ENCODE data around the gene PRM3. TPM values are rescaled to one million over a fixed set of nuclear protein-coding genes. Genes with fewer than 3 reads are reported as not detected.

PRM3 gene
- total RNA-seq, 1 donor: not detected

DNA sequence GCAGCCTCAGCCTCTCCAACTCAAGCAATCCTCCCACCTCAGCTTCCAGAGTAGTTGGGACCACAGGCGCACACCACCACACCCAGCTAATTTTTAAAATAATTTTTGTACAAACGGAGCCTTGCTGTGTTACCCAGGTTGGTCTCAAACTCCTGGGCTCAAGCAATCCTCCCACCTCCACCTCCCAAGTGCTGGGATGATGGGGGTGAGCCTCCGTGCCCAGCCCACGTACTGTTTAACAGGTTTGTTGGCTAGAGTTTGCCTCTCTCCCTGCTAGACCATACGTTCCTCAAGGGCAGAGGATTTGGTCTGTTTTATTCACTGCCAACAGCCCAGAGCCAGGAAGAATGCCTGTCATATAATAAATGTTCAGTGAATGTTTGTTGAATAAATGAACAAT lies 44.0 kb downstream of the PRM3 start:
- no peaks in the 10 kb centered on the region for H3K4me1 ChIP-seq (ENCODE audit: insufficient read depth, low read length)
- H3K27me3 ChIP-seq (ENCODE audit: insufficient read depth, low read length): no peaks in the 10 kb centered on the region
- no peaks in the 10 kb centered on the region for H3K79me2 ChIP-seq (ENCODE audit: insufficient read depth, low read length)
- H3K36me3 ChIP-seq (ENCODE audit: insufficient read depth, low read length): no peaks in the 10 kb centered on the region
- no peak overlapping the region for H3K27ac ChIP-seq (ENCODE audit: low read depth, low read length)
- H4K20me1 ChIP-seq (ENCODE audit: insufficient read depth, low read length): no peaks in the 10 kb centered on the region
- H3K4me2 ChIP-seq (ENCODE audit: insufficient read depth, low read length): no peak overlapping the region
- DNase-seq (ENCODE audit: insufficient read length, low spot score, missing footprints): no peak
- no peak overlapping the region for H2AFZ ChIP-seq (ENCODE audit: low read length)
- H3K9me3 ChIP-seq (ENCODE audit: low read depth, low read length): no peaks in the 10 kb centered on the region
- TF ChIP-seq, protein P1, sequence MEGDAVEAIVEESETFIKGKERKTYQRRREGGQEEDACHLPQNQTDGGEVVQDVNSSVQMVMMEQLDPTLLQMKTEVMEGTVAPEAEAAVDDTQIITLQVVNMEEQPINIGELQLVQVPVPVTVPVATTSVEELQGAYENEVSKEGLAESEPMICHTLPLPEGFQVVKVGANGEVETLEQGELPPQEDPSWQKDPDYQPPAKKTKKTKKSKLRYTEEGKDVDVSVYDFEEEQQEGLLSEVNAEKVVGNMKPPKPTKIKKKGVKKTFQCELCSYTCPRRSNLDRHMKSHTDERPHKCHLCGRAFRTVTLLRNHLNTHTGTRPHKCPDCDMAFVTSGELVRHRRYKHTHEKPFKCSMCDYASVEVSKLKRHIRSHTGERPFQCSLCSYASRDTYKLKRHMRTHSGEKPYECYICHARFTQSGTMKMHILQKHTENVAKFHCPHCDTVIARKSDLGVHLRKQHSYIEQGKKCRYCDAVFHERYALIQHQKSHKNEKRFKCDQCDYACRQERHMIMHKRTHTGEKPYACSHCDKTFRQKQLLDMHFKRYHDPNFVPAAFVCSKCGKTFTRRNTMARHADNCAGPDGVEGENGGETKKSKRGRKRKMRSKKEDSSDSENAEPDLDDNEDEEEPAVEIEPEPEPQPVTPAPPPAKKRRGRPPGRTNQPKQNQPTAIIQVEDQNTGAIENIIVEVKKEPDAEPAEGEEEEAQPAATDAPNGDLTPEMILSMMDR (IDR thresholded peaks at IDR 0.05; ENCODE audit: extremely low read depth, low read depth, low read length): no peak
- no peak overlapping the region for H3K4me3 ChIP-seq (ENCODE audit: insufficient read depth, low read length)

DNA sequence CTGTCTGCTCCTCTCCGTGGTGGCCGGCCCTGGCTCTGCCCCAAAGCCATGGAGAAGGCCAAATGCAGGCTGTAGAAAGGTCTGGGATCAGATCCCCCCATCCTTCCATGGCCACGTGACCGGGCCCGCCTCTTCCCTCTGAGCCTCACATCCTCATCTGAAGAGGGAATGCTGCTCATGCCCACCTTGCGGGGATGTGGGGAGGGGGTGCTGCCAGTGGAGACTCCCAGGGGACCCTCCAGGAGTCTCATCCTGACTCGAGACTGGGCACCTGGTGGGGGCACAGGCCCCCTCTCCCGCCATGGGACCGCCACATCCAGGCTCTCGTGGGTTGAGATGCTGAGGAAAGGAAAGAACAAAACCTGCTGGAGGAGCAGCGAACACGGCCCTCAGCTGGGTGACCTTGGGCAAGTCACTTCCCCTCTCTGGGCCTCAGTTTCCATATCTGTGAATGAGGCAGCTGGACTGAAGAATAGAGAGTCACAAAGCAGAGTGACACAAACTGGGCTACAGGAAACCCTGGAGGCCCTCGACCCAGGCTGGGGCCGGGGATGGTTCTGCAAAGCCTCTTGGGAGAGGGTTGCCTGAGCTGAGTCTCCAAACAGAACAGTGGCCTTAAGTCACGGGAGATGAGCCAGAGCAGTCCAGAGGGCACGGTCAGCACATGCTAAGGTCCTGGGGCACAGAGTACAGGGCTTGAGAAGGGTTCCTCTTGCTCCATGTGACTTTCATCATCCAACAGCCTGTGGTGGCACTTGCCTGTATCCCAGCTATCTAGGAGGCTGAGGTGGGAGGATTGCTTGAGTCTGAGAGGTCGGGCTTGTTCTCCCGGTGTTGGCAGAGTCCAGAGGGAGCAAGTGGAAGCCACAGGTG lies 47.5 kb downstream of the PRM3 start:
- Histone ChIP-seq H4K20me1 (ENCODE audit: insufficient read depth, low read length) (no peaks in the 10 kb centered on the region), H3K4me3 (ENCODE audit: insufficient read depth, low read length) (peak overlapping the region; percentile 62), H3K4me1 (ENCODE audit: insufficient read depth, low read length) (no peaks in the 10 kb centered on the region), H2AFZ (ENCODE audit: low read length) (peak overlapping the region; percentile 92), H3K4me2 (ENCODE audit: insufficient read depth, low read length) (peak overlapping the region; percentile 77), H3K27me3 (ENCODE audit: insufficient read depth, low read length) (no peaks in the 10 kb centered on the region), H3K9me3 (ENCODE audit: low read depth, low read length) (no peaks in the 10 kb centered on the region), H3K79me2 (ENCODE audit: insufficient read depth, low read length) (no peaks in the 10 kb centered on the region), H3K36me3 (ENCODE audit: insufficient read depth, low read length) (no peaks in the 10 kb centered on the region), H3K27ac (ENCODE audit: low read depth, low read length) (no peak overlapping the region)
- TF ChIP-seq, protein P1 (IDR thresholded peaks at IDR 0.05; ENCODE audit: extremely low read depth, low read depth, low read length): no peak
- DNase-seq (ENCODE audit: insufficient read length, low spot score, missing footprints): no peak

DNA sequence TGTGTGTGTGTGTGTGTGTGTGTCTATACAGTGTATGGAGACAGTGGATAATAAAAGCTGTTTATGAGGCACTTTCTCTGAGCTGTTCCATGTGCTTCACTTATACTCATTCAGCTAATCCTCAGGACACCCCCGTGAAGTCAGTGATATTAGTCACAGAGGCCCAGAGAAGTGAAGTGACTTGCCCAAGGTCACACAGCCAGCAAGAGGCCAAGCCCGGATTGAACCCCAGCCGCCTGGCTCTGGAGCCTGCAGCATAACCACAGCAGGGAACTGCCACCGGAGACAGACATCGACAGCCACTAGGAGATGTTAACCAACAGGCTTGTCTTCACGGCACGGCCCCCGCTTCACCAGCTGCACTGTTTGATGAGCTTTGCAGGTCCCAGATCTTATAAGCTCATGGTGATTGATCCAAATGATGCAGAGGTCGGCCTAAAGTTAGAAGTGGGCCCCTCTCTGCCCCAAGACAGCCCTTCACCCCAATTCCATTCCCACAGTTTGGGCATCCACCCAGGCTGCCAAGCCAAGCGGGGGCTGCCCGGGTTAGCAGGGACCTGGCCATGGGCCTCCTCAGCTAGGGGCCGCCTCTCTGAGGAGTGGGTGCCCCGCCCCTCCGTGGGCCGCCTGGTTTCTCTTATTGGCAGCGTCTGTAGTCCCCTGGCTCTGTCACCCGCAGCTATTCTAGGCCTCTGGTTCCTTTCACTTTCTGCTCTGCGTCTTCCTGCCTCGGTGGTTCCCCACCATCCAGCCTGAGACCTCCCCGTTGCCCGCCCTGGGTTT lies 48.3 kb downstream of the PRM3 start:
- Histone ChIP-seq H3K9me3 (ENCODE audit: low read depth, low read length) (no peaks in the 10 kb centered on the region), H3K4me2 (ENCODE audit: insufficient read depth, low read length) (peak overlapping the region; percentile 77), H4K20me1 (ENCODE audit: insufficient read depth, low read length) (no peaks in the 10 kb centered on the region), H3K36me3 (ENCODE audit: insufficient read depth, low read length) (no peaks in the 10 kb centered on the region), H3K27me3 (ENCODE audit: insufficient read depth, low read length) (peaks cover 3% of the 10 kb centered on the region), H3K79me2 (ENCODE audit: insufficient read depth, low read length) (no peaks in the 10 kb centered on the region), H3K27ac (ENCODE audit: low read depth, low read length) (no peak overlapping the region), H3K4me3 (ENCODE audit: insufficient read depth, low read length) (peak overlapping the region; percentile 62), H3K4me1 (ENCODE audit: insufficient read depth, low read length) (no peaks in the 10 kb centered on the region), H2AFZ (ENCODE audit: low read length) (peak overlapping the region; percentile 92)
- peak; percentile 82 for DNase-seq (ENCODE audit: insufficient read length, low spot score, missing footprints)
- TF ChIP-seq, protein P1 (IDR thresholded peaks at IDR 0.05; ENCODE audit: extremely low read depth, low read depth, low read length): no peak
